ENCODE data around the gene ZNF592. TPM values are rescaled to one million over a fixed set of nuclear protein-coding genes. Genes with fewer than 3 reads are reported as not detected.

ZNF592 gene
- total RNA-seq, 2 donors from 2014 or later, result 20.8 to 38.7 TPM

DNA sequence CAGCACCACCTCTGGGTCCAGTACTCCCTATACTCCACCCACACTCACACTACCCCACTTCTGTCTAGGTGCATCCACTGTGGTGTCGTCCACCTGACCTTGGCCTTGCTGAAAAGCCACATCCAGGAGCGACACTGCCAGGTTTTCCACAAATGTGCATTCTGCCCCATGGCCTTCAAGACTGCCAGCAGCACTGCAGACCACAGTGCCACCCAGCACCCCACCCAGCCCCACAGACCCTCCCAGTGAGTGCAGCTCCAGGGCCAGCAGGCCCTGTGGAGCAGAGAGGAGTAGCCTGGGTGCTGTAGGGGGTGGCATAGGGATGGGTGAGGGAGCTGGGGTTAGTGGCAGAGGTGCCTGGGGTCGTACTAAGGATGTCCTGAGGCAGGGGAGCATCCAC is 49.4 kb downstream of the ZNF592 start:
- DNase-seq (ENCODE audit: low spot score), result no peak
- H3K27me3 ChIP-seq (replicated peaks; ENCODE audit: insufficient read depth), result no peaks in the 10 kb centered on the region
- WGBS, result 97% methylated on average over 3 of the region's 3 CpGs
- peaks cover 8 to 12% of the 10 kb centered on the region in 2 donors for H3K36me3 ChIP-seq
- no peaks in the 10 kb centered on the region for H3K4me1 ChIP-seq (replicated peaks)
- H3K9me3 ChIP-seq, result no peaks in the 10 kb centered on the region
- intact Hi-C loops (cut with DNase I), result no loop called here
- no peak overlapping the region for H3K4me3 ChIP-seq
- H3K27ac ChIP-seq, result no peak overlapping the region
- TF ChIP-seq, protein P1, sequence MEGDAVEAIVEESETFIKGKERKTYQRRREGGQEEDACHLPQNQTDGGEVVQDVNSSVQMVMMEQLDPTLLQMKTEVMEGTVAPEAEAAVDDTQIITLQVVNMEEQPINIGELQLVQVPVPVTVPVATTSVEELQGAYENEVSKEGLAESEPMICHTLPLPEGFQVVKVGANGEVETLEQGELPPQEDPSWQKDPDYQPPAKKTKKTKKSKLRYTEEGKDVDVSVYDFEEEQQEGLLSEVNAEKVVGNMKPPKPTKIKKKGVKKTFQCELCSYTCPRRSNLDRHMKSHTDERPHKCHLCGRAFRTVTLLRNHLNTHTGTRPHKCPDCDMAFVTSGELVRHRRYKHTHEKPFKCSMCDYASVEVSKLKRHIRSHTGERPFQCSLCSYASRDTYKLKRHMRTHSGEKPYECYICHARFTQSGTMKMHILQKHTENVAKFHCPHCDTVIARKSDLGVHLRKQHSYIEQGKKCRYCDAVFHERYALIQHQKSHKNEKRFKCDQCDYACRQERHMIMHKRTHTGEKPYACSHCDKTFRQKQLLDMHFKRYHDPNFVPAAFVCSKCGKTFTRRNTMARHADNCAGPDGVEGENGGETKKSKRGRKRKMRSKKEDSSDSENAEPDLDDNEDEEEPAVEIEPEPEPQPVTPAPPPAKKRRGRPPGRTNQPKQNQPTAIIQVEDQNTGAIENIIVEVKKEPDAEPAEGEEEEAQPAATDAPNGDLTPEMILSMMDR (IDR thresholded peaks at IDR 0.05), result no peak

DNA sequence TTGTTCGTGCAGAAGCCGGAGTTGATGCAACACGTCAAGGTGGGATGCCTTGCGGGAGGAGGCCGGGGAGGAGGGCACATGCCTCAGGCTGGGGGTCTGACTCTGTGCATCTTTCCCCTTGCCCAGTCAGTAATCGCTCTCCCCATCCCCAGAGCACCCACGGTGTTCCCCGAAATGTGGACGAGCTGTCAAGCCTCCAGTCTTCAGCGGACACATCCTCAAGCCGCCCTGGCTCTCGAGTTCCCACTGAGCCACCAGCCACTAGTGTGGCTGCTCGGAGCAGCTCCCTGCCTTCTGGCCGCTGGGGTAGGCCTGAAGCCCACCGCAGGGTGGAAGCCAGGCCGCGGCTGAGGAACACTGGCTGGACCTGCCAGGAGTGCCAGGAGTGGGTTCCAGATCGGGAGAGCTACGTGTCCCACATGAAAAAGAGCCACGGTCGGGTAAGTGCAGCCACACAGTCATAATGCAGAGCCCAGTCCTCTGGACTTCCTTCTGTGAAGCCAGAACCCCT is 50.1 kb downstream of the ZNF592 start:
- Histone ChIP-seq H3K27me3 (replicated peaks; ENCODE audit: insufficient read depth) (no peaks in the 10 kb centered on the region), H3K36me3 (peaks cover 8 to 12% of the 10 kb centered on the region in 2 donors), H3K9me3 (no peaks in the 10 kb centered on the region), H3K4me3 (no peak overlapping the region), H3K27ac (no peak overlapping the region), H3K4me1 (replicated peaks) (no peaks in the 10 kb centered on the region)
- 95% methylated on average over 21 of the region's 21 CpGs for WGBS
- no peak for DNase-seq (ENCODE audit: low spot score)
- TF ChIP-seq POLR2AphosphoS5 (IDR thresholded peaks at IDR 0.05) (no peak), POLR2A (IDR thresholded peaks at IDR 0.05) (no peak)
- TF ChIP-seq, protein P1 (IDR thresholded peaks at IDR 0.05), result no peak
- intact Hi-C loops (cut with DNase I), result no loop called here

GRCh38 chr15:84799511-84800187 is 51.3 kb downstream of the ZNF592 start:
- WGBS, result 83% methylated on average over 10 of the region's 10 CpGs
- TF ChIP-seq POLR2AphosphoS5 (IDR thresholded peaks at IDR 0.05) (no peak), POLR2A (IDR thresholded peaks at IDR 0.05) (no peak)
- TF ChIP-seq, protein P1 (IDR thresholded peaks at IDR 0.05), result no peak
- Histone ChIP-seq H3K27ac (no peak overlapping the region), H3K27me3 (replicated peaks; ENCODE audit: insufficient read depth) (no peaks in the 10 kb centered on the region), H3K4me1 (replicated peaks) (no peaks in the 10 kb centered on the region), H3K9me3 (no peaks in the 10 kb centered on the region), H3K4me3 (no peak overlapping the region), H3K36me3 (peaks cover 8 to 12% of the 10 kb centered on the region in 2 donors)
- intact Hi-C loops (cut with DNase I), result no loop called here
- no peak for DNase-seq (ENCODE audit: low spot score)

- no peaks in the 10 kb centered on the region for H3K4me1 ChIP-seq (replicated peaks)
- DNase-seq (ENCODE audit: low spot score), result no peak
- H3K27me3 ChIP-seq (replicated peaks; ENCODE audit: insufficient read depth), result no peaks in the 10 kb centered on the region
- intact Hi-C loops (cut with DNase I), result no loop called here
- 72% methylated on average over 3 of the region's 3 CpGs for WGBS
- TF ChIP-seq POLR2A (IDR thresholded peaks at IDR 0.05), result no peak
- no peak for TF ChIP-seq POLR2AphosphoS5 (IDR thresholded peaks at IDR 0.05)
- TF ChIP-seq, protein P1 (IDR thresholded peaks at IDR 0.05), result no peak
- no peaks in the 10 kb centered on the region for H3K9me3 ChIP-seq
- peaks cover 8 to 12% of the 10 kb centered on the region in 2 donors for H3K36me3 ChIP-seq
- no peak overlapping the region for H3K4me3 ChIP-seq
- no peak overlapping the region for H3K27ac ChIP-seq
Measured at GRCh38 chr15:84800365-84800806, 52.0 kb downstream of the ZNF592 start.
